GM18909 (cell line): ENCODE data around the gene SLC16A8.
"Not testable (repeated sequence)": the region's sequence is repeated elsewhere in the genome, so short reads cannot be mapped to it uniquely, and the experiment has no call there.

Experiments used
- ATAC-seq: cut with Tn5 transposase; IDR thresholded peaks from one replicate; pipeline ENCODE4 v1.9.1; 2021; ENCODE audit warnings: mild to moderate bottlenecking; ENCODE audit not compliant: unreplicated experiment, poor library complexity

Gene SLC16A8

DNA sequence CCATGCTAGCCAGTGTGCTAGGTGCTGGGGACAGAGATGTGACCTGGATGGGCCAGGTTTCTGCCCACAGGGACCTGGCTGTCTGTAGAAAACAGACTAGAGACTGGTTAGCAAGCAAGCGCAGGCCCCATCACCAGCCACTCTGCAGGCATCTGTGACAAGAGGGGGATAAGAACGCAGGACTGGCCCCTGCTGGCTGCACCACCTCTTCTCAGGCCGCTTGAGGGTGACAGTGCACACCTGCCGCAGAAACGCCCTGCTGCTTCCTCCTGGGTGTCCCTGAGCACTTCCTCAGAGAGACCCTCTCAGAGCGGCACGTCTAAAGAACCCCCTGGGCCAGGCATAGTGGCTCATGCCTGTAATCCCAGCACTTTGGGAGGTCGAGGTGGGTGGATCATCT is 32.7 kb downstream of the SLC16A8 start:
- no peak for ATAC-seq

DNA sequence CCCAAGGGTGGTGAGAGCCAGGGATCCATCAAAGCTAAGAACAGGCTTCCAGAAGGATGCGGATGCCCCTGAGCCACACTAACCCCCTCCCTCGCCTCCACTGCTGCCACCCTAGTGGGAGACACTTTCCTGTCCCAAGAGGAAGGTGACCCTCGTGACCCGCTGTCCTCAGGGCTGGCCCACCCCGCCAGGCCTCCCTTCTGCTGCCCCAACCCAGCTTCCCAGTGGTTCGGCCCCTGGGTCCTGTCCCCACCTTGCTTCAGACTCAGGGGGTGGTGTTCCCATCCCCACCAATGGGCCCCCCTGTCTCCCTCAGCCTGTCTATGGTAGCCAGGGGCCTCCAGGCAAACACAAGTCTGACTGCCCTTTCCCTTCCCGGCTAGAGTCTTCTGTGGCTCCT is 33.3 kb downstream of the SLC16A8 start:
- no peak for ATAC-seq

GRCh38 chr22:38049812-38050619 is 34.0 kb downstream of the SLC16A8 start:
- ATAC-seq: no peak

GRCh38 chr22:38046070-38046748 is 37.8 kb downstream of the SLC16A8 start:
- no peak for ATAC-seq

GRCh38 chr22:38043151-38044039 is 40.6 kb downstream of the SLC16A8 start:
- ATAC-seq: no peak

GRCh38 chr22:38042488-38042790 is 41.5 kb downstream of the SLC16A8 start:
- no peak for ATAC-seq

DNA sequence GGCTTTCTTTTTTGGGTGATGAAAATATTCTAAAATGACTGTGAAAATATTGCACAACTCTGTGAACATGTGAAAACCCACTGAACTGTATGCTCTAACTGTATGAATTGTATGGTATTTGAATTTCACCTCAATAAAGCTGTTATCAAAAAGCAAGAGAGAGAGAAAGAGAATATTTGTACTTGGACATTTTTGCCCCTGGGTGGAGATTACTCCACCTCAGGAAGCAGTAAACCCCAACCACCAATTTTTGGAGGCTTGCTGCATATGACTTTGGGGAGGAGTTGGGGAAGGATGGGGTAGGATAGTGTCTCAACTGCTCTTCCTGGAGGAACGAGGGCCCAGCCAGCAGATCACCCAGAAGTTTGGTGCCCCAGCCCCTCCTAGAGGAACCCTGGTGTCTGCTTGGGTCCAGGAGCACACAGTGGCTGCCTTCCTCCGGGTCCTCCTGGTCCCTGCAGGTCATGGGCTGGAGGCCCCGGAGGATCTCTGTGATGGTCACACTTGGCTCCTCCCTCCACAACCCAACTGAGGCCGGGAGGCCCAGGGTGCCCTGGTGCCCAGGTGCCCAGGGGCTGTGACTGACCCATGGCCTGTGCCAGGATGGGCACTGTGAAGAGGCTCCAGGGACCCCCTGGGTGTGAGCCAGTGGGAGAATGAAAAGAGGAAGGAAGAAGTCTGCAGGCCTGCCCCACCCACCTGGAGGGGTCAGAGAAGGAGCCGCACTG is 42.1 kb downstream of the SLC16A8 start:
- ATAC-seq: no peak

DNA sequence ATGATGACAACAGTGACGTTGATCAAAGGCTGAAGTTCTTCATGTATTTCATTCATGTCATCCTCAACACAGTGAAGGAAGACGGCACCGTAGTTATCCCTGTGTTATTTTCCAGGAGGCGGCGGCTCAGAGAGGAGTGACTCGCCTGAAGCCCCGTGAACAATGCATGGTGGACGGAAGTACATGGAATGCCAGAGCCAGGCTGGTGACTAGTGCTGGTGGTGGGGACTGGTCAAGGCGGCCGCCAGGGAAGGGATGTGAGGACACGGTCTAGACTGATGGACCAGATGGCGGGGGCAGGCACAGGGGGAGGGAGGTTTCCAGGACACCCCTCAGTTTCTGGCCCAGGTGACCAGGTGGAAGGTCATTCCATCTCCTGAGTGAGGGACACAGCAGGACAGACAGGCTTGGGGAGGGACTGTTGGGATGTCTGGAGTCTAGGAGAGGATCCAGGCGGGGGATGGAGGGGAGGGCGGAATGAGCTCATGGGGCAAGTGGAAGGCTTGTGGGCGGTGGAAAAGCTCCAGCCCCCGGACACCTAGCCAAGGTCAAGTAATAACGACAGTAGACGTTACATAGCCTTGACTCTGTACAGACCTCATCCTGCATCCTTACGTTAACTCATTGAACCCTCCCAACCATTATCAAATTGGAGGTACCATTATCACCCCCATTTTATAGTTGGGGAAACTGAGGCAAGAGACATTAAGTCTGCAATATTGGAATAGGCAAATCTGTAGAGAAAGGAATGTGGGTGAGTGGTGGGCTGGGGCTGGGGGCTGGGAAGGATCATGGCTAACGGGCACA is 42.8 kb downstream of the SLC16A8 start:
- ATAC-seq: no peak

- no peak for ATAC-seq
Measured at GRCh38 chr22:38038890-38039812, 44.8 kb downstream of the SLC16A8 start.

DNA sequence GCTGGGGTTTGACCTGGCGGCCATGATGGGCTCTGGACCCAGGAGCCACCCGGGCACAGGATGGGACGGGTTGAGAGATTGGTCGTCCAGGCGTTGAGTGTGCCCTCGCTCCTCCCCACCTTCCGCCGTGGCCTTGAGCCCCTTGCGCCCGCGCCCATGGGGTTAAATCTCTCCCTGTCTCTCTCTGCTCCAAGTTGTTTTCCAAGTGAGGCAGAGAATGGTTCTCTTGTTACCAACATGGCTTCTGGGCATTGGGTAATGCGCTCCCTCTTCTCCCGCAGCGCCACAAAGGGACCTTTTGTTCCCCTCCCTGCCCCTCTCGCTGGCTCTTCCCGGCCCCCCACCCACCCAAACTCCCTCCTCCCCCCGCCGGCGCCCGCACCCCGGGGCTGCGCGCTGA is 45.6 kb downstream of the SLC16A8 start:
- no peak for ATAC-seq

- not testable (repeated sequence) for ATAC-seq
Measured at GRCh38 chr22:38037367-38038150, 46.4 kb downstream of the SLC16A8 start.

- no peak for ATAC-seq
Measured at GRCh38 chr22:38036392-38037062, 47.5 kb downstream of the SLC16A8 start.

DNA sequence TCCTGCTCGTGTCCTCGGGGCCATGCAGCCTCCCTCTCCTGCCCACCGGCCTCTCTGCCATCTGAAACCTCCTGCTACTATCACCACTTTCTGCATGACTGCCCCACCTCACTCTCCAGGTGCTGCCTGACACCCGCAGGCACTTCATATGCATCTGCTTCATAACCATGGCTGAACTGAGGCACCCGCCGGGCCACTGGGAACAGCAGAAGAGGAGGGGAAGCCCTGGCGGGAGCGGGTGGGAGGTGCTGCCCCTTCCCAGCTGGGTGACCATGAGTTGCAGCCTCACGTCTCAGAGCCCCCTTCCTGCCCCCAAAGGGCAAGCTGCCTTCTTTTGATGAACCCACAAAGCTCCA is 48.5 kb downstream of the SLC16A8 start:
- no peak for ATAC-seq

DNA sequence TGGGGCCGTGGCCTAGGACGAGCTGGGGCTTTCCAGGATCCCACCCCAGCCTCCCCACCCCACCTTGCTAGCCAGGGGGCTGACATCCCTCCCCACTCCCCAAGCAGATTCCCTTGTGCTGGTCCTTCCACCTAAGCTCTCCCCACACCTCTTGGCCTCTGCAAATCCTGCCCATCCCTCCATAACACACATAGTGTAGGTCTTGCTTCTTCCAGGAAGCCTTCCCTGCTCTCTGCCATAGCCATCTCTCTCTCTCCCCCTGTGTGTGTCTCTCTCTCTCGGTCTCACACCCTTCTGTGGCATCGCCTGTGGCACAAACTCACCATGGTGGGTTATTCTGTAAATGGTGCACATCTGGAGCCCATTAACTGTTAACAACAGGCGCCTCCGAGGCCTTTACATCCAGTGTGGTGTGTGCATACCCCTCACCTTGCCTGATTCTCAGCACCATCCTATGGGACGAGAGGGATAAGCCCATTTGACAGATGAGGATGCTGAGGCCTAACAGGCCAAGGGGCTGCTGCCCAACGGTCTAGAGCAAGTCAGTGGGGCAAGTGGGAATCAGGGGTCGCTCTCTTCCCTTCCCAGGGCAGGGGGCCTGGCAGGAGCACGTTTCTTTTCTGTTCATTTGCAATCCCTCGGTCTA is 49.0 kb downstream of the SLC16A8 start:
- no peak for ATAC-seq

DNA sequence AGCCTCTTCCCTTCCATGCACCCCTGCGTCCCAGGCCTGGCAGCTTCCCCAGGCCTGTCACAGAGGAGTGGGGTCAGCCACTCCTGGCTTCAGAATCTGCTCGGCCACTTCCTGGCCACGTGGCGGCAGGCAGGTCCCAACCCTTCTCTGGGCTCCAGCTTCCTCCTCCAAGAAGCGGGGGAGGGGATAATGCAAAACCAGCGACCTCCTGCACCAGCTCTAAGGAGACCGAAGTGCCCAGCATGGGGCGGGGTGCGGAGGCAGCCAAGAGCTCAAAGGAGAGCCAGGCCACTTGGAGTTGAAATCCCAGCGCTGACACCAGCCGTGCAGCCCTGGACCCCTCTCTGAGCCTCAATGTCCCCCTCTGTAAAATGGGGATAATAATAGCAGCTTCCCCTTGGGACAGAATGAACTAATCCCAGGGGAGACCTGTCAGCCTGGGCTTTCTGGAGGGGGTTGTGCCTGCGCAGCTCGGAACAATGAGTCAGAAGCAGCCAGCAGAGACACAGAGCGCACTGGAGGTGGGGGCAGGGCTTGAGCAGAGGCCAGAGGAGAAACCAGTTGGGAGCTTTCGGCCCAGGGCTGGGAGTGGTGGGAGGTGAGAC is 49.6 kb downstream of the SLC16A8 start:
- no peak for ATAC-seq

- no peak for ATAC-seq
Measured at GRCh38 chr22:38033522-38034277, 50.3 kb downstream of the SLC16A8 start.
